Epithelial cell of esophagus (primary cell): Measurements from ENCODE around the gene FAM234B.

ENCODE experiments used
- DNase-seq: peaks from one replicate; pipeline ENCODE4 v3.0.0; 2010; ENCODE audit warnings: low read depth
- H3K4me3 ChIP-seq: 2 replicates; pipeline ENCODE4 v1.5.1; 2011; ENCODE audit warnings: mild to moderate bottlenecking, low read length, control low read depth
- TF ChIP-seq, protein P1 (sequence below): IDR thresholded peaks from 2 replicates; pipeline ENCODE4 v1.5.1; 2011; ENCODE audit warnings: low read depth, mild to moderate bottlenecking, low read length, control low read depth, inconsistent platforms; ENCODE audit not compliant: insufficient read depth; ENCODE audit errors: missing control alignments

Gene FAM234B

GRCh38 chr12:13126494-13126893 lies 82.3 kb downstream of the FAM234B start:
- no peak overlapping the region for H3K4me3 ChIP-seq
- DNase-seq, result no peak
- TF ChIP-seq, protein P1, sequence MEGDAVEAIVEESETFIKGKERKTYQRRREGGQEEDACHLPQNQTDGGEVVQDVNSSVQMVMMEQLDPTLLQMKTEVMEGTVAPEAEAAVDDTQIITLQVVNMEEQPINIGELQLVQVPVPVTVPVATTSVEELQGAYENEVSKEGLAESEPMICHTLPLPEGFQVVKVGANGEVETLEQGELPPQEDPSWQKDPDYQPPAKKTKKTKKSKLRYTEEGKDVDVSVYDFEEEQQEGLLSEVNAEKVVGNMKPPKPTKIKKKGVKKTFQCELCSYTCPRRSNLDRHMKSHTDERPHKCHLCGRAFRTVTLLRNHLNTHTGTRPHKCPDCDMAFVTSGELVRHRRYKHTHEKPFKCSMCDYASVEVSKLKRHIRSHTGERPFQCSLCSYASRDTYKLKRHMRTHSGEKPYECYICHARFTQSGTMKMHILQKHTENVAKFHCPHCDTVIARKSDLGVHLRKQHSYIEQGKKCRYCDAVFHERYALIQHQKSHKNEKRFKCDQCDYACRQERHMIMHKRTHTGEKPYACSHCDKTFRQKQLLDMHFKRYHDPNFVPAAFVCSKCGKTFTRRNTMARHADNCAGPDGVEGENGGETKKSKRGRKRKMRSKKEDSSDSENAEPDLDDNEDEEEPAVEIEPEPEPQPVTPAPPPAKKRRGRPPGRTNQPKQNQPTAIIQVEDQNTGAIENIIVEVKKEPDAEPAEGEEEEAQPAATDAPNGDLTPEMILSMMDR, result no peak

DNA sequence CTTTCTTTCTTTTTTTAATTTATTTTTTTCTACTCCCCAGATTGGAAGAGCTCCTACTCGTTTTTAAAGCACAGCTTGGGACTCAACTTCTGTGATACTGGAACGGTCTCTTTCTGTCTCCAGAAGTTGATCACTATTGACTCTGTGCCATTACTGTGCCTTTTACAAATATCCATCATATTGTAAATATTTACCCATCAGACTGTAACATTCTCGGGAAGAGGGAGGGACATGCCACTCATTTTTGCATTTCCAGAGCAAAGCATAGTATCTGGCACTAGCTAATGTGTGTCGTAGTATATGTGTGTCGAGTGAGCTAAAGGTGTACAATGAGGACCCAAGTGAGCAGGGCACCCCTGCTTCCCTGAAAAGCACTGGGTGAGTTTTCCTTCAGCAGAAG lies 83.3 kb downstream of the FAM234B start:
- TF ChIP-seq, protein P1, result no peak
- no peak overlapping the region for H3K4me3 ChIP-seq

GRCh38 chr12:13128291-13128965 lies 84.2 kb downstream of the FAM234B start:
- no peak for DNase-seq
- TF ChIP-seq, protein P1, result no peak
- H3K4me3 ChIP-seq, result no peak overlapping the region

More for the DNA sequence above, 83.3 kb downstream of the FAM234B start:
- no peak for DNase-seq

DNA sequence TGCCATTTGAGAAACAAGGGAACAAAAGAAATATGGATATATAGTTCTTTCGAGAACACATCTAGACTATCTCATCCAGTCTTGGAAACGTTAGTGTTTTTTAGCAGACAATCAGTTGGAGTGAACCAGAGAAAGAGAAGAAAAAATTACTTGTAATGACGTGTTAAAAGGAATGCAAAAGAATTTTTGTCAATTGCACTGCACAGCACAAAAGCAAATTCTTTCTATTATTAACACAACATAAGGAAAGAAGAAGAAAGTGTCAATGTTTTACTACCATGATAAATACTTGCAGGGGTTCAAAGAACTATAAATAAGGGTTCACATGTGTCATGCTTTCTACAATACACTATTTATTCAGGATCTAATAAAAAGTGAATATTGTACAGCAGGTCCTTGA lies 86.8 kb downstream of the FAM234B start:
- H3K4me3 ChIP-seq, result no peak overlapping the region
- DNase-seq, result no peak
- TF ChIP-seq, protein P1, result no peak
